VCaP (cell line): ENCODE results near the gene RRBP1.
"Not testable (repeated sequence)": the region's sequence is repeated elsewhere in the genome, so short reads cannot be mapped to it uniquely, and the experiment has no call there.

Experiments
- H3K27ac ChIP-seq: fragments of 450-650 bp; 2 replicates; pipeline ENCODE4 v1.5.1; 2017
- CTCF ChIP-seq: fragments of 450-650 bp; conservative IDR thresholded peaks from 2 replicates; pipeline ENCODE4 v1.5.1; 2017; ENCODE audit warnings: mild to moderate bottlenecking, moderate library complexity

RRBP1 gene

GRCh38 chr20:17714597-17714996 lies 32.6 kb upstream of the RRBP1 start:
- no peak overlapping the region for H3K27ac ChIP-seq
- no peak for TF ChIP-seq CTCF

- TF ChIP-seq CTCF: no peak
- H3K27ac ChIP-seq: no peak overlapping the region
These were observed 30.7 kb upstream of the RRBP1 start for GRCh38 chr20:17712708-17713107.

GRCh38 chr20:17712201-17712600 lies 30.2 kb upstream of the RRBP1 start:
- TF ChIP-seq CTCF: no peak
- H3K27ac ChIP-seq: no peak overlapping the region

- TF ChIP-seq CTCF: no peak
- no peak overlapping the region for H3K27ac ChIP-seq
These were observed 29.2 kb upstream of the RRBP1 start for GRCh38 chr20:17711267-17711627.

GRCh38 chr20:17710379-17711266 lies 28.6 kb upstream of the RRBP1 start:
- H3K27ac ChIP-seq: no peak overlapping the region
- no peak for TF ChIP-seq CTCF

GRCh38 chr20:17709361-17710293 lies 27.6 kb upstream of the RRBP1 start:
- TF ChIP-seq CTCF: no peak
- no peak overlapping the region for H3K27ac ChIP-seq

GRCh38 chr20:17708675-17709360 lies 26.8 kb upstream of the RRBP1 start:
- TF ChIP-seq CTCF: no peak
- H3K27ac ChIP-seq: no peak overlapping the region

GRCh38 chr20:17707951-17708350 lies 25.9 kb upstream of the RRBP1 start:
- H3K27ac ChIP-seq: not testable (repeated sequence)
